Measurements from ENCODE around the gene ABHD2.

ABHD2 gene

GRCh38 chr15:89067751-89068150 is 20.5 kb upstream of the ABHD2 start:
- ChIA-PET CTCF (interaction anchor here (0.7 to 1.7 kb wide), 6 partner anchors 7 to 104 kb away, joined by 3 to 24 read pairs (median 4); no protein-coding TSS in a partner anchor), POLR2A (no interaction called here)
- H3K36me3 ChIP-seq (ENCODE audit: control insufficient read depth in 2 of 2, insufficient read depth in 1 of 2, low read length in 2 of 2), result no peaks in the 10 kb centered on the region
- H3K4me1 ChIP-seq (ENCODE audit: control insufficient read depth, insufficient read depth, low read length), result no peaks in the 10 kb centered on the region
- no peaks in the 10 kb centered on the region for H3K9me3 ChIP-seq (ENCODE audit: control insufficient read depth, insufficient read depth, low read depth, low read length)
- TF ChIP-seq ZNF707 (tag by site-specific recombination; IDR thresholded peaks at IDR 0.05), result no peak
- no peak for TF ChIP-seq ZNF239 (tag by site-specific recombination; IDR thresholded peaks at IDR 0.05)
- TF ChIP-seq ZFP37 (tag by site-specific recombination; IDR thresholded peaks at IDR 0.05), result no peak
- no peak for TF ChIP-seq ZNF292 (tag by site-specific recombination; IDR thresholded peaks at IDR 0.05; ENCODE audit: borderline replicate concordance, low read depth)
- TF ChIP-seq ZNF558 (tag by site-specific recombination; IDR thresholded peaks at IDR 0.05), result no peak
- TF ChIP-seq ZNF791 (tag by site-specific recombination; IDR thresholded peaks at IDR 0.05), result no peak
- no peak for TF ChIP-seq ZNF416 (tag by site-specific recombination; IDR thresholded peaks at IDR 0.05)
- TF ChIP-seq SALL2 (tag by site-specific recombination; IDR thresholded peaks at IDR 0.05; ENCODE audit: borderline replicate concordance), result no peak
- TF ChIP-seq KLF7 (tag by site-specific recombination; IDR thresholded peaks at IDR 0.05; ENCODE audit: borderline replicate concordance), result no peak
- no peak for TF ChIP-seq INSM2 (tag by site-specific recombination; IDR thresholded peaks at IDR 0.05)
- no peak for TF ChIP-seq ZNF529 (tag by site-specific recombination; IDR thresholded peaks at IDR 0.05; ENCODE audit: insufficient replicate concordance)
- no peak for TF ChIP-seq HOXD13 (CRISPR knock-in tag; IDR thresholded peaks at IDR 0.05; ENCODE audit: borderline replicate concordance)
- no peak for TF ChIP-seq ZFP3 (tag by site-specific recombination; IDR thresholded peaks at IDR 0.05; ENCODE audit: low read depth)
- TF ChIP-seq ZNF335 (tag by site-specific recombination; conservative IDR thresholded peaks at IDR 0.05), result no peak
- no peak for TF ChIP-seq ZNF426 (tag by site-specific recombination; IDR thresholded peaks at IDR 0.05)
- no peak for TF ChIP-seq ZNF530 (tag by site-specific recombination; IDR thresholded peaks at IDR 0.05; ENCODE audit: low read depth)
- no peak for TF ChIP-seq ZNF37A (tag by site-specific recombination; IDR thresholded peaks at IDR 0.05)
- H3K4me3 ChIP-seq (ENCODE audit: low read depth, low read length), result no peak overlapping the region
- peak overlapping the region; percentile 0; the same call in 1 of the 2 replicates for H3K27ac ChIP-seq (ENCODE audit: extremely low read depth, low read depth, low read length)

- CTCF ChIA-PET, result interaction anchor here (0.6 to 1.7 kb wide), 7 partner anchors 8 to 103 kb away, joined by 3 to 8 read pairs (median 3); no protein-coding TSS in a partner anchor
- POLR2A ChIA-PET, result no interaction called here
- no peak overlapping the region for H3K4me3 ChIP-seq (ENCODE audit: low read depth, low read length)
- no peaks in the 10 kb centered on the region for H3K36me3 ChIP-seq (ENCODE audit: control insufficient read depth in 2 of 2, insufficient read depth in 1 of 2, low read length in 2 of 2)
- H3K4me1 ChIP-seq (ENCODE audit: control insufficient read depth, insufficient read depth, low read length), result no peaks in the 10 kb centered on the region
- H3K27ac ChIP-seq (ENCODE audit: extremely low read depth, low read depth, low read length), result no peak overlapping the region; the same call in 1 of the 2 replicates
- no peak for TF ChIP-seq ZNF133 (tag by site-specific recombination; IDR thresholded peaks at IDR 0.05)
- peak; percentile 95 for TF ChIP-seq ZFHX2 (tag by site-specific recombination; conservative IDR thresholded peaks at IDR 0.05)
- peak; percentile 94 for TF ChIP-seq EGR2 (tag by site-specific recombination; IDR thresholded peaks at IDR 0.05; ENCODE audit: low read depth)
- 0 out of 2 replicates have a peak, but pooled peaks have one; percentile 15 for TF ChIP-seq GLIS2 (tag by site-specific recombination; IDR thresholded peaks at IDR 0.05)
- peak; percentile 31; the same call in 1 of the 2 replicates for TF ChIP-seq ZBTB8A (tag by site-specific recombination; IDR thresholded peaks at IDR 0.05)
- no peak for TF ChIP-seq ZNF580 (tag by site-specific recombination; IDR thresholded peaks at IDR 0.05)
- H3K9me3 ChIP-seq (ENCODE audit: control insufficient read depth, insufficient read depth, low read depth, low read length), result no peaks in the 10 kb centered on the region
Observed at GRCh38 chr15:89068325-89068784, 19.9 kb upstream of the ABHD2 start.

All from HEK293 (cell line).